DND-41 (cell line): Measurements from ENCODE around the gene IL2RG.

ENCODE experiments used
- ATAC-seq: fragments of 200-7000 bp; cut with Tn5 transposase; 3 replicates; pipeline ENCODE4 v1.9.1; 2021; ENCODE audit warnings: low read depth; ENCODE audit not compliant: insufficient read depth
- DNase-seq: peaks from one replicate; pipeline ENCODE4 v3.0.0-alpha.2; 2020
- H2AFZ ChIP-seq: 2 replicates; pipeline ENCODE4 v1.6.0; 2012; ENCODE audit warnings: low read depth, low read length
- H3K27ac ChIP-seq: 2 replicates; pipeline ENCODE4 v1.5.1; 2012; ENCODE audit warnings: low read length, inconsistent platforms
- H3K27me3 ChIP-seq: fragments of 200-600 bp; sonication (generic); 2 replicates; pipeline ENCODE4 v1.6.0; 2012; ENCODE audit warnings: low read length, mild to moderate bottlenecking, inconsistent platforms; ENCODE audit not compliant: insufficient read depth, poor library complexity
- H3K36me3 ChIP-seq: 2 replicates; pipeline ENCODE4 v1.5.1; 2012; ENCODE audit warnings: low read length, inconsistent platforms; ENCODE audit not compliant: insufficient read depth
- H3K4me1 ChIP-seq: 2 replicates; pipeline ENCODE4 v1.5.1; 2012; ENCODE audit warnings: mild to moderate bottlenecking, low read length; ENCODE audit not compliant: insufficient read depth
- H3K4me2 ChIP-seq: 2 replicates; pipeline ENCODE4 v1.6.0; 2012; ENCODE audit warnings: mild to moderate bottlenecking, moderate library complexity, low read length, inconsistent platforms; ENCODE audit not compliant: insufficient read depth
- H3K4me3 ChIP-seq, 2 experiments: fragments of 200-600 bp in 1 of 2; shearing (Covaris generic) in 1 of 2; 2 replicates each; pipeline ENCODE4 v1.5.1; 2012 to 2016; ENCODE audit warnings: inconsistent platforms in 2 of 2, low read length in 2 of 2, mild to moderate bottlenecking in 2 of 2, low read depth in 1 of 2, moderate library complexity in 1 of 2
- H3K79me2 ChIP-seq: 2 replicates; pipeline ENCODE4 v1.6.0; 2012; ENCODE audit warnings: low read length, inconsistent platforms; ENCODE audit not compliant: insufficient read depth
- H3K9ac ChIP-seq: 2 replicates; pipeline ENCODE4 v1.6.0; 2012; ENCODE audit warnings: low read depth, mild to moderate bottlenecking, inconsistent platforms, low read length, moderate library complexity
- H3K9me3 ChIP-seq: 2 replicates; pipeline ENCODE4 v1.5.1; 2012; ENCODE audit warnings: low read length, moderate library complexity, mild to moderate bottlenecking, inconsistent platforms; ENCODE audit not compliant: insufficient read depth, severe bottlenecking
- H4K20me1 ChIP-seq: 2 replicates; pipeline ENCODE4 v1.6.0; 2012; ENCODE audit warnings: low read length; ENCODE audit not compliant: insufficient read depth
- CTCF ChIP-seq: IDR thresholded peaks from 2 replicates; pipeline ENCODE4 v1.5.1; 2012; ENCODE audit warnings: borderline replicate concordance, low read length, moderate library complexity, mild to moderate bottlenecking; ENCODE audit not compliant: poor library complexity, severe bottlenecking; ENCODE audit errors: extremely low read depth
- EZH2 ChIP-seq: IDR thresholded peaks from 3 replicates; pipeline ENCODE4 v1.6.1; 2012; ENCODE audit warnings: borderline replicate concordance, low read depth, mild to moderate bottlenecking, moderate library complexity, low read length, inconsistent platforms; ENCODE audit not compliant: severe bottlenecking

Gene IL2RG

DNA sequence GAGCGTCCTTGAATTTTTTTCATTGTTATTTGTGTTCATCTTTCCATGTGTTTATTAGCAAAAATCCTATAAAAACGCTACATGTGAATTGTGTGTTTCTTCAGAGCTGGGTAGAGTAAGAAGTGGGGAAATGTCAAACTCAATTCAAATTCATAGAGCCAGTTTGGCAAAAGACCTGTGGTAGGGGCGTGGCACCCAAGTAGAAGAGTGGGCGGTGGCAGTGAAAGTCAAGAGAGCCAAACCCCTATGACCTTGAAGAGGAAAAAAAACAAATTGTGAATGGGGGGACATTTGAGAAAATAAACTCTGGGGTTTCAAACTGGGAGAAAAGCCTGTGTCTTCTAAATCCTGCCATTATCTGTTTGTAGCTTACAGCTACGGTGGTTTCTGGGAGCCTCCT lies 20.1 kb downstream of the IL2RG start:
- ATAC-seq = no peak
- Histone ChIP-seq H3K27ac (no peak overlapping the region), H3K4me2 (no peak overlapping the region), H3K9ac (no peak overlapping the region), H2AFZ (no peak overlapping the region), H4K20me1 (no peaks in the 10 kb centered on the region), H3K4me1 (peaks cover 8% of the 10 kb centered on the region), H3K4me3 (no peak overlapping the region), H3K36me3 (no peaks in the 10 kb centered on the region), H3K9me3 (no peaks in the 10 kb centered on the region), H3K79me2 (no peaks in the 10 kb centered on the region; the same call in 1 of the 2 replicates), H3K27me3 (no peaks in the 10 kb centered on the region)
- TF ChIP-seq CTCF = no peak
- no peak for TF ChIP-seq EZH2
- DNase-seq = no peak

DNA sequence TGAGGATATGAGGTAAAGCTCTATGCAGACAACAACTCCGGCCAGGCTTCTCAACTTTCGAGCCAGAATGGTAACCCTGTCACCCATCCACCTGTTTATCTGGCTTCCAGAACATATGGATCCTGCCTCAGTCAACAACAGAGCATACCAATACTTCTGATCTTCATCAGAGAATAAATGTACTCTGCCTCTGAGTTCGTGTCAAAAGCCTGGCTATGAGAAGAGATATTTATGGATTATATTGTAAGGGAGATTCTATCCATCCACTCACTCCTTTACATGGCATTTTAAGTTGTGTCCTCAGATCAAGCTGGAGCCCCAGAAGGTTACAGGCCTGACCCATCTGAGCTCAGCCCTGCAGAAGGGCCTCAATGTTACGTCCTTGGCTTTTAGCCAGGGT lies 25.5 kb downstream of the IL2RG start:
- H4K20me1 ChIP-seq = no peaks in the 10 kb centered on the region
- ATAC-seq (no peak), DNase-seq (no peak)
- no peaks in the 10 kb centered on the region for H3K27me3 ChIP-seq
- H3K4me3 ChIP-seq = no peak overlapping the region
- no peaks in the 10 kb centered on the region for H3K79me2 ChIP-seq
- no peak for TF ChIP-seq EZH2
- TF ChIP-seq CTCF = no peak
- H3K4me2 ChIP-seq = no peak overlapping the region
- peaks cover 7% of the 10 kb centered on the region for H3K4me1 ChIP-seq
- no peak overlapping the region for H3K27ac ChIP-seq
- no peak overlapping the region for H2AFZ ChIP-seq
- H3K36me3 ChIP-seq = no peaks in the 10 kb centered on the region
- no peak overlapping the region for H3K9ac ChIP-seq
- H3K9me3 ChIP-seq = no peaks in the 10 kb centered on the region

DNA sequence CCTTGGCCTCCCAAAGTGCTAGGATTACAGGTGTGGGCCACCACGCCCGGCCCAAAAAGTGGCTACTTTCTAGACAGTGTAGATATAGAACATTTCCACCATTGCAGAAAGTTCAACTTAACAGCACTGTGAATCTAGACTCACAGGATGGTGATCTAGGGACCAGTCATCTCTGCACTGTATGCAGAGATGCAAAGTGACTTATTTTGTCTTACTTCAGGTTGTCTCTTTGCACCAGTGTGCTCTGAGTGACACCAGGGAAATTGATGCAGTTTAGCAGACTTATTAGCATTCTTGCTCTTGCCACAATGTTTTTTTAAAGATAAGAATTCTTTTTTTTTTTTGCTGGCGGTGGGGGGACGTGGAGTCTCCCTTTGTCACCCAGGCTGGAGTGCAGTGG lies 28.6 kb downstream of the IL2RG start:
- H3K27me3 ChIP-seq = no peaks in the 10 kb centered on the region
- no peaks in the 10 kb centered on the region for H3K9me3 ChIP-seq
- H3K9ac ChIP-seq = no peak overlapping the region
- no peak for TF ChIP-seq EZH2
- TF ChIP-seq CTCF = no peak
- H2AFZ ChIP-seq = no peak overlapping the region
- H3K4me3 ChIP-seq = no peak overlapping the region
- H4K20me1 ChIP-seq = no peaks in the 10 kb centered on the region
- no peak overlapping the region for H3K27ac ChIP-seq
- H3K4me1 ChIP-seq = peaks cover 7% of the 10 kb centered on the region
- DNase-seq = no peak
- ATAC-seq = no peak
- no peaks in the 10 kb centered on the region for H3K36me3 ChIP-seq
- no peak overlapping the region for H3K4me2 ChIP-seq
- no peaks in the 10 kb centered on the region for H3K79me2 ChIP-seq

GRCh38 chrX:71082124-71082647 lies 29.2 kb downstream of the IL2RG start:
- no peaks in the 10 kb centered on the region for H3K36me3 ChIP-seq
- no peaks in the 10 kb centered on the region for H3K27me3 ChIP-seq
- H3K9ac ChIP-seq = no peak overlapping the region
- no peak overlapping the region for H2AFZ ChIP-seq
- no peaks in the 10 kb centered on the region for H4K20me1 ChIP-seq
- H3K4me2 ChIP-seq = no peak overlapping the region
- no peaks in the 10 kb centered on the region for H3K9me3 ChIP-seq
- H3K79me2 ChIP-seq = no peaks in the 10 kb centered on the region
- DNase-seq = no peak
- no peak for TF ChIP-seq CTCF
- TF ChIP-seq EZH2 = no peak
- H3K4me1 ChIP-seq = peaks cover 7% of the 10 kb centered on the region
- ATAC-seq = no peak
- no peak overlapping the region for H3K4me3 ChIP-seq
- no peak overlapping the region for H3K27ac ChIP-seq
